ENCODE data around the gene COL20A1. TPM values are rescaled to one million over a fixed set of nuclear protein-coding genes. Genes with fewer than 3 reads are reported as not detected.

The COL20A1 gene
- total and polyA plus RNA-seq, 2 donors (not counting 1 experiment from before 2014, with no cell fraction given) = not detected

- peaks cover 13 to 16% of the 10 kb centered on the region in 2 donors for H3K4me1 ChIP-seq (ENCODE audit: control insufficient read depth in 2 of 2, insufficient read depth in 2 of 2, low read length in 2 of 2)
- CTCF ChIA-PET = interaction anchor here (1.1 to 2.2 kb wide), 2 partner anchors 37 to 49 kb away, joined by 3 to 8 read pairs; no protein-coding TSS in a partner anchor
- H3K79me2 ChIP-seq (ENCODE audit: control insufficient read depth, insufficient read depth, low read length) = peaks cover 45% of the 10 kb centered on the region
- WGBS (ENCODE audit: insufficient coverage) = under 1% methylated on average over 87 of the region's 97 CpGs
- no peaks in the 10 kb centered on the region for H3K27me3 ChIP-seq (replicated peaks in 1 of 4; ENCODE audit: control extremely low read depth in 1 of 4, control insufficient read depth in 3 of 4, insufficient read depth in 4 of 4, low read length in 3 of 4)
- POLR2A ChIA-PET = interaction anchor here (0.6 to 0.9 kb wide), 2 partner anchors 58 to 249 kb away, joined by 3 to 5 read pairs; no protein-coding TSS in a partner anchor
- Mint-ChIP-seq H3K27ac (peak within 1 kb of the TSS; percentile 84), H3K27me3 (peaks cover 2% of the 10 kb centered on the region), H3K9me3 (ENCODE audit: insufficient read depth) (no peaks in the 10 kb centered on the region), H3K4me1 (peaks cover 27% of the 10 kb centered on the region), H3K4me3 (peak within 1 kb of the TSS; percentile 92)
- DNase-seq (peak; percentile 92), ATAC-seq (ENCODE audit: low read depth) (peak; percentile 96)
- no peaks in the 10 kb centered on the region for H3K9me3 ChIP-seq (ENCODE audit: control extremely low read depth in 1 of 3, control insufficient read depth in 2 of 3, insufficient read depth in 1 of 3, low read length in 2 of 3)
- peak within 1 kb of the TSS; percentile 93 for H3K4me2 ChIP-seq (replicated peaks; ENCODE audit: low read depth, low read length, poor library complexity, severe bottlenecking)
- H3K9ac ChIP-seq (ENCODE audit: low read length) = peak within 1 kb of the TSS; percentile 80
- H4K20me1 ChIP-seq (ENCODE audit: control insufficient read depth, insufficient read depth, low read length, poor library complexity, severe bottlenecking) = peaks cover 33% of the 10 kb centered on the region
- peaks cover 0 to 5% of the 10 kb centered on the region in 2 experiments for H3K36me3 ChIP-seq (replicated peaks in 1 of 2; ENCODE audit: control extremely low read depth in 1 of 2, control insufficient read depth in 1 of 2, extremely low read depth in 1 of 2, insufficient read depth in 2 of 2, low read length in 1 of 2)
- TF ChIP-seq EZH2 (IDR thresholded peaks at IDR 0.05; ENCODE audit: borderline replicate concordance, insufficient read depth, low read depth, low read length, poor library complexity, severe bottlenecking) = no peak
- TF ChIP-seq, protein P1, sequence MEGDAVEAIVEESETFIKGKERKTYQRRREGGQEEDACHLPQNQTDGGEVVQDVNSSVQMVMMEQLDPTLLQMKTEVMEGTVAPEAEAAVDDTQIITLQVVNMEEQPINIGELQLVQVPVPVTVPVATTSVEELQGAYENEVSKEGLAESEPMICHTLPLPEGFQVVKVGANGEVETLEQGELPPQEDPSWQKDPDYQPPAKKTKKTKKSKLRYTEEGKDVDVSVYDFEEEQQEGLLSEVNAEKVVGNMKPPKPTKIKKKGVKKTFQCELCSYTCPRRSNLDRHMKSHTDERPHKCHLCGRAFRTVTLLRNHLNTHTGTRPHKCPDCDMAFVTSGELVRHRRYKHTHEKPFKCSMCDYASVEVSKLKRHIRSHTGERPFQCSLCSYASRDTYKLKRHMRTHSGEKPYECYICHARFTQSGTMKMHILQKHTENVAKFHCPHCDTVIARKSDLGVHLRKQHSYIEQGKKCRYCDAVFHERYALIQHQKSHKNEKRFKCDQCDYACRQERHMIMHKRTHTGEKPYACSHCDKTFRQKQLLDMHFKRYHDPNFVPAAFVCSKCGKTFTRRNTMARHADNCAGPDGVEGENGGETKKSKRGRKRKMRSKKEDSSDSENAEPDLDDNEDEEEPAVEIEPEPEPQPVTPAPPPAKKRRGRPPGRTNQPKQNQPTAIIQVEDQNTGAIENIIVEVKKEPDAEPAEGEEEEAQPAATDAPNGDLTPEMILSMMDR (IDR thresholded peaks at IDR 0.05) = no peak
- H3K4me3 ChIP-seq (ENCODE audit: control extremely low read depth in 1 of 5, extremely low read depth in 1 of 5, insufficient read depth in 1 of 5, low read depth in 2 of 5, low read length in 4 of 5) = peak within 1 kb of the TSS; percentile 55 to 80 (median 69)
- H2AFZ ChIP-seq (ENCODE audit: insufficient read depth, low read depth, low read length, poor library complexity, severe bottlenecking) = peak within 1 kb of the TSS; percentile 83
- intact Hi-C loops (cut with micrococcal nuclease) = no loop called here
- H3K27ac ChIP-seq (ENCODE audit: low read length in 2 of 2) = peak within 1 kb of the TSS in 1 of 2 donors; percentile 63
Observed at GRCh38 chr20:63272105-63273058, 20.6 kb upstream of the COL20A1 start, which contains the start of gene ARFGAP1. Gene ARFGAP1, plus strand, starts transcription at chr20:63272813. Its CDS starts 2,768 bp downstream, at chr20:63275581.

All from B cell (primary cell).